NB4 (cell line): ENCODE results near the gene NTRK3.

Experiments used
- CTCF ChIP-seq: IDR thresholded peaks from one replicate; pipeline ENCODE4 v1.5.1; 2012; ENCODE audit warnings: low read depth, low read length
- MAX ChIP-seq: IDR thresholded peaks from 2 replicates; pipeline ENCODE4 v1.6.1; 2011; ENCODE audit warnings: low read depth, low read length
- POLR2A ChIP-seq: IDR thresholded peaks from 2 replicates; pipeline ENCODE4 v1.6.1; 2011; ENCODE audit warnings: mild to moderate bottlenecking; ENCODE audit not compliant: insufficient read length; ENCODE audit errors: extremely low read depth

GRCh38 chr15:88022716-88023115 is 233.8 kb downstream of the NTRK3 start:
- TF ChIP-seq CTCF = no peak
- no peak for TF ChIP-seq POLR2A
- TF ChIP-seq MAX = no peak
